PC-3 (cell line): ENCODE data around the gene PTPRN2. TPM values are rescaled to one million over a fixed set of nuclear protein-coding genes. Genes with fewer than 3 reads are reported as not detected.

Experiments
- ATAC-seq: fragments of 200-7000 bp; cut with Tn5 transposase; 2 replicates; pipeline ENCODE4 v1.9.1; 2020; ENCODE audit warnings: mild to moderate bottlenecking, moderate library complexity
- BruUV-seq: library from RNA; stranded (reverse); fragments of 400-500 nt; replicated peaks from 2 replicates; lab custom pipeline; 2021; lab: Mats Ljungman, UMichigan
- CTCF ChIA-PET: fragments of 300-600 bp; sonication (Branson Sonifier 250); formaldehyde crosslinking; loops from one replicate; lab custom pipeline; 2022; ENCODE audit warnings: antibody characterized with exemption; lab: Charles Lee
- POLR2A ChIA-PET: fragments of 300-600 bp; sonication (Branson Sonifier 250); formaldehyde crosslinking; loops from one replicate; lab custom pipeline; 2022; ENCODE audit warnings: antibody characterized with exemption; ENCODE audit not compliant: unreplicated experiment; lab: Charles Lee
- DNase-seq: peaks from one replicate; pipeline ENCODE4 v3.0.0-alpha.2; 2015
- H2AFZ ChIP-seq: fragments of 300-600 bp; sonication (generic); 2 replicates; pipeline ENCODE4 v1.6.0; 2016; ENCODE audit warnings: antibody characterized with exemption, low read length
- H3F3A ChIP-seq: fragments of 300-600 bp; sonication (generic); one replicate; pipeline ENCODE4 v1.6.0; 2017; ENCODE audit warnings: antibody characterized with exemption, low read length, control low read depth, mild to moderate bottlenecking; ENCODE audit not compliant: unreplicated experiment
- H3K27ac ChIP-seq: fragments of 300-600 bp; sonication (generic); 2 replicates; pipeline ENCODE4 v1.5.1; 2016; ENCODE audit warnings: mild to moderate bottlenecking, low read length
- H3K27me3 ChIP-seq: fragments of 300-600 bp; sonication (generic); 2 replicates; pipeline ENCODE4 v1.6.1; 2016; ENCODE audit warnings: low read length, mixed read lengths
- H3K36me3 ChIP-seq: fragments of 300-600 bp; sonication (generic); 2 replicates; pipeline ENCODE4 v1.6.1; 2016; ENCODE audit warnings: low read depth, mixed run types, low read length, mixed read lengths
- H3K4me1 ChIP-seq: fragments of 300-600 bp; sonication (generic); 2 replicates; pipeline ENCODE4 v1.5.1; 2016; ENCODE audit warnings: low read length; ENCODE audit not compliant: insufficient read depth
- H3K4me2 ChIP-seq: fragments of 300-600 bp; sonication (generic); 2 replicates; pipeline ENCODE4 v1.6.0; 2016; ENCODE audit warnings: low read length
- H3K4me3 ChIP-seq: fragments of 300-600 bp; sonication (generic); 2 replicates; pipeline ENCODE4 v1.5.1; 2016; ENCODE audit warnings: mild to moderate bottlenecking, low read length, mixed read lengths
- H3K79me2 ChIP-seq: fragments of 300-600 bp; sonication (generic); 2 replicates; pipeline ENCODE4 v1.6.1; 2017; ENCODE audit warnings: low read length, mixed read lengths
- H3K9ac ChIP-seq: fragments of 300-600 bp; sonication (generic); 2 replicates; pipeline ENCODE4 v1.6.0; 2016; ENCODE audit warnings: mild to moderate bottlenecking, low read length
- H3K9me2 ChIP-seq: fragments of 300-600 bp; sonication (generic); replicated peaks from 2 replicates; pipeline ENCODE4 v1.6.1; 2016; ENCODE audit warnings: mixed run types, low read length, mixed read lengths
- H3K9me3 ChIP-seq: fragments of 300-600 bp; sonication (generic); 2 replicates; pipeline ENCODE4 v1.6.1; 2016; ENCODE audit warnings: low read length, mixed read lengths
- H4K20me1 ChIP-seq: fragments of 300-600 bp; sonication (generic); 2 replicates; pipeline ENCODE4 v1.6.1; 2016; ENCODE audit warnings: low read length, mixed read lengths
- CTCF ChIP-seq: fragments of 300-600 bp; sonication (generic); conservative IDR thresholded peaks from 2 replicates; pipeline ENCODE4 v1.5.1; 2017; ENCODE audit warnings: antibody characterized with exemption, low read depth, mild to moderate bottlenecking, low read length
- EZH2 ChIP-seq: fragments of 300-600 bp; sonication (generic); IDR thresholded peaks from one replicate; pipeline ENCODE4 v1.6.1; 2017; ENCODE audit warnings: antibody characterized with exemption, mild to moderate bottlenecking, low read length; ENCODE audit not compliant: unreplicated experiment
- EZH2phosphoT487 ChIP-seq: fragments of 300-600 bp; sonication (generic); IDR thresholded peaks from 2 replicates; pipeline ENCODE4 v1.6.1; 2018; ENCODE audit warnings: mild to moderate bottlenecking, antibody characterized with exemption, low read length, borderline replicate concordance
- intact Hi-C: fragments of 100-400 bp; cut with micrococcal nuclease; formaldehyde crosslinking; loops from 2 replicates; pipeline ENCODE4 v1.9.0; 2023
- total RNA-seq: library from RNA; depleted of rRNA; stranded (reverse); fragments of >200 nt; gene quantifications from 2 replicates; pipeline ENCODE4 v1.2.3, GENCODE V29; 2014

PTPRN2 gene
- total RNA-seq, 1 experiment from 2014 or later, result 3.2 TPM

- TF ChIP-seq EZH2phosphoT487, result no peak
- TF ChIP-seq EZH2, result no peak
- TF ChIP-seq CTCF, result no peak
- Histone ChIP-seq H3K9ac (peak overlapping the region; percentile 97), H3K9me3 (no peaks in the 10 kb centered on the region), H3K36me3 (no peaks in the 10 kb centered on the region), H3K9me2 (no peaks in the 10 kb centered on the region), H3K79me2 (no peaks in the 10 kb centered on the region), H3K27me3 (no peaks in the 10 kb centered on the region), H2AFZ (no peak overlapping the region), H3K4me2 (peak overlapping the region; percentile 80), H3K27ac (peak overlapping the region; percentile 100), H4K20me1 (no peaks in the 10 kb centered on the region), H3K4me3 (peak overlapping the region; percentile 43; the same call in 1 of the 2 replicates), H3F3A (peaks cover 14% of the 10 kb centered on the region), H3K4me1 (peaks cover 31% of the 10 kb centered on the region)
- no TSS peak for BruUV-seq
- intact Hi-C loops, result loop anchor here (1.0 to 5.0 kb wide), 5 partner anchors 9 to 143 kb away; no protein-coding TSS in a partner anchor
- ChIA-PET POLR2A (interaction anchor here (0.6 kb wide), 1 partner anchor 120 kb away, joined by 6 read pairs; no protein-coding TSS in a partner anchor), CTCF (interaction anchor here (0.6 to 0.7 kb wide), 2 partner anchors 55 to 122 kb away, joined by 4 read pairs; no protein-coding TSS in a partner anchor)
- ATAC-seq (peak; percentile 97), DNase-seq (peak; percentile 94)
These were observed 1032.3 kb downstream of the PTPRN2 start for GRCh38 chr7:157555313-157555712.

- TF ChIP-seq EZH2phosphoT487, result no peak
- no peak for TF ChIP-seq CTCF
- TF ChIP-seq EZH2, result no peak
- no peaks in the 10 kb centered on the region for H4K20me1 ChIP-seq
- DNase-seq (no peak), ATAC-seq (peak; percentile 30)
- H3K4me3 ChIP-seq, result no peak overlapping the region
- H3K4me1 ChIP-seq, result peaks cover 31% of the 10 kb centered on the region
- no peaks in the 10 kb centered on the region for H3K9me2 ChIP-seq
- intact Hi-C loops, result loop anchor here (1.0 to 5.0 kb wide), 5 partner anchors 10 to 142 kb away; no protein-coding TSS in a partner anchor
- peaks cover 14% of the 10 kb centered on the region for H3F3A ChIP-seq
- peak overlapping the region; percentile 100 for H3K27ac ChIP-seq
- H3K9ac ChIP-seq, result peak overlapping the region; percentile 88
- H3K4me2 ChIP-seq, result peak overlapping the region; percentile 59
- ChIA-PET POLR2A (interaction anchor here (0.6 kb wide), 1 partner anchor 119 kb away, joined by 6 read pairs; no protein-coding TSS in a partner anchor), CTCF (interaction anchor here (0.7 to 0.9 kb wide), 2 partner anchors 56 to 122 kb away, joined by 3 to 4 read pairs; no protein-coding TSS in a partner anchor)
- H3K36me3 ChIP-seq, result no peaks in the 10 kb centered on the region
- H3K79me2 ChIP-seq, result no peaks in the 10 kb centered on the region
- no peak overlapping the region for H2AFZ ChIP-seq
- TSS peak; percentile 89 for BruUV-seq
- H3K27me3 ChIP-seq, result no peaks in the 10 kb centered on the region
- no peaks in the 10 kb centered on the region for H3K9me3 ChIP-seq
These were observed 1033.0 kb downstream of the PTPRN2 start for GRCh38 chr7:157554393-157555238.
